ENCODE measurements around the gene STT3A. TPM values are rescaled to one million over a fixed set of nuclear protein-coding genes. Genes with fewer than 3 reads are reported as not detected.

Gene STT3A
- total RNA-seq, 2 donors from 2014 or later: 54.8 to 61.4 TPM

GRCh38 chr11:125594958-125595357 is 2.3 kb downstream of the STT3A start:
- Mint-ChIP-seq H3K36me3 (ENCODE audit: low read depth) (peaks cover 6% of the 10 kb centered on the region), H3K4me3 (no peak overlapping the region), H3K4me1 (peaks cover 44% of the 10 kb centered on the region), H3K27ac (peak overlapping the region; percentile 80), H3K27me3 (no peaks in the 10 kb centered on the region)
- no peaks in the 10 kb centered on the region for H3K9me3 ChIP-seq (ENCODE audit: control insufficient read depth, low read length, poor library complexity, severe bottlenecking)
- ATAC-seq (no peak), DNase-seq (no peak)

- ATAC-seq: no peak
- Mint-ChIP-seq H3K36me3 (ENCODE audit: low read depth) (peaks cover 13% of the 10 kb centered on the region), H3K27me3 (no peaks in the 10 kb centered on the region), H3K4me3 (no peak overlapping the region), H3K4me1 (peaks cover 15% of the 10 kb centered on the region), H3K27ac (peak overlapping the region; percentile 41)
- H3K9me3 ChIP-seq (ENCODE audit: control insufficient read depth, low read length, poor library complexity, severe bottlenecking): no peaks in the 10 kb centered on the region
- DNase-seq: no peak
Observed at GRCh38 chr11:125600663-125601062, 8.0 kb downstream of the STT3A start.

DNA sequence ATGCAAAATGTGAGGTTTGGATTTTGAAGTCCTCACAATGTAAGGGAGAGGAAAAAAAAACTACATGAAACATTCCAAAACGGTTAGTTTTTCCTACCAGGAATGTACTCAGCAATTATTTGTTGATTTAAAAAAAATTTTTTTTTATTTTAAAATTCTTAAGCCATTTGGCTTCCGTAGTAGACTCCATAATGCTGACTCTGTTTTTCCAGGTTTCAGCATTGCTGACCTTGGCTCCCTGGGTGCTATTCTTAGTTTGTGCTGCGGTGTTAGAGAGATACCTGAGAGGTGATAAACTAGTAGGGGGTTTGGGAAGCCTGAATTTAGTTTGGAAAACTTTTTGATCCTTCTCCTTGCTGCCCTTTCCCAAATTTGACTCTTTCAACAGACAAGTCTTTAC is 10.6 kb downstream of the STT3A start:
- H3K4me1 Mint-ChIP-seq: peaks cover 8% of the 10 kb centered on the region
- H3K27ac Mint-ChIP-seq: no peak overlapping the region
- DNase-seq (no peak), ATAC-seq (no peak)
- peaks cover 21% of the 10 kb centered on the region for H3K36me3 Mint-ChIP-seq (ENCODE audit: low read depth)
- H3K9me3 ChIP-seq (ENCODE audit: control insufficient read depth, low read length, poor library complexity, severe bottlenecking): no peaks in the 10 kb centered on the region
- no peaks in the 10 kb centered on the region for H3K27me3 Mint-ChIP-seq
- no peak overlapping the region for H3K4me3 Mint-ChIP-seq

DNA sequence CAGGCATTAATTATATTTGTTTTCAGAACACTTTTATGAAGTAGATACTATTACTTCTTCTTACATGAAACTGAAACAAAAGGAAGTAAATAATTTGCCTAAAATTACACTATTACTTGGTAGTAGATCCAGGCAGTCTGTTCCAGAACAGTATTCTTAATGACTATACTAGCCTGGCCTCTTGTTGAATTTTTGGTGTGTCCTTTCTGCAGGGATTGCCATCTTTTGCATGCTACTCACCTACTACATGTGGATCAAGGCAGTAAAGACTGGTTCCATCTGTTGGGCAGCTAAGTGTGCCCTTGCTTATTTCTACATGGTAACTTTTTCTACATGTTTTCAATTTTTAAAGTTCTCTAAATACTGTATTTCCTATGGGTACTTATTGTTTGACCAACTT is 12.8 kb downstream of the STT3A start:
- no peaks in the 10 kb centered on the region for H3K27me3 Mint-ChIP-seq
- H3K4me1 Mint-ChIP-seq: peaks cover 15% of the 10 kb centered on the region
- DNase-seq: no peak
- H3K9me3 ChIP-seq (ENCODE audit: control insufficient read depth, low read length, poor library complexity, severe bottlenecking): no peaks in the 10 kb centered on the region
- H3K4me3 Mint-ChIP-seq: no peak overlapping the region
- no peak overlapping the region for H3K27ac Mint-ChIP-seq
- ATAC-seq: no peak
- H3K36me3 Mint-ChIP-seq (ENCODE audit: low read depth): peaks cover 31% of the 10 kb centered on the region

DNA sequence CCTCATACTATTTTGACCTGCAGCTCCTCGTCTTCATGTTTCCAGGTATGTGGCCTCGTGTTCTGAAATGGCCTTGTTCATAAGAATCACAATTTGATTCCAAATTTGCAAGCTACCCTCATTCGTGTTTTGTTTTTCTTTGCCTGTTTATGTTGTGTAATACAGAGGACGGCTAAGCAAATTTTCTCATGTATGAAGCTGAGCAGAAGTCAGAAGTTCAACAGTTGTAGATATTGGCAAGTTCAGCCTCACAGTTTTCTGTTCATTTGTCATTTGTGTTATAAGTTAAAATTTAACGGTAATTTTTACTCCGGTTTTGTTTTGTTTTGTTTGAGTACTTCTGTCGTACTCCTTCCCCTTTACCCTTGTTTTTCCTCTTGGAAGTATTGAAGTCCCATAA is 16.9 kb downstream of the STT3A start:
- no peak for DNase-seq
- H3K9me3 ChIP-seq (ENCODE audit: control insufficient read depth, low read length, poor library complexity, severe bottlenecking): no peaks in the 10 kb centered on the region
- Mint-ChIP-seq H3K27me3 (no peaks in the 10 kb centered on the region), H3K36me3 (ENCODE audit: low read depth) (peaks cover 33% of the 10 kb centered on the region), H3K4me3 (no peak overlapping the region), H3K4me1 (peaks cover 14% of the 10 kb centered on the region), H3K27ac (no peak overlapping the region)
- ATAC-seq: no peak

DNA sequence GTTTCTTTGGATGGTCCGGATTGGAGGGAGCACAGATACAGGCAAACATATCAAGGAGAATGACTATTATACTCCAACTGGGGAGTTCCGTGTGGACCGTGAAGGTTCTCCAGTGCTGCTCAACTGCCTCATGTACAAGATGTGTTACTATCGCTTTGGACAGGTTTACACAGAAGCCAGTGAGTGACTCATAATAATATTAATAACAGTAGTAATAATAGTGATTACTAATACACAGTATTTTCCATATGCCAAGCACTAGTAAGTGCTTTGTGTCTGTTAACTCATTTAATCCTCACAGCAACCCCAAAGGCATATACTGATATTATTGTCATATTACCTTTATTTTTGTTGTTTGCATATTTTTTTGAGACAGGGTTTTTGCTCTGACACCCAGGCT is 25.7 kb downstream of the STT3A start:
- no peak overlapping the region for H3K4me3 Mint-ChIP-seq
- DNase-seq: no peak
- no peaks in the 10 kb centered on the region for H3K9me3 ChIP-seq (ENCODE audit: control insufficient read depth, low read length, poor library complexity, severe bottlenecking)
- peak overlapping the region; percentile 16 for H3K27ac Mint-ChIP-seq
- no peaks in the 10 kb centered on the region for H3K27me3 Mint-ChIP-seq
- peaks cover 5% of the 10 kb centered on the region for H3K36me3 Mint-ChIP-seq (ENCODE audit: low read depth)
- no peaks in the 10 kb centered on the region for H3K4me1 Mint-ChIP-seq
- ATAC-seq: no peak

DNA sequence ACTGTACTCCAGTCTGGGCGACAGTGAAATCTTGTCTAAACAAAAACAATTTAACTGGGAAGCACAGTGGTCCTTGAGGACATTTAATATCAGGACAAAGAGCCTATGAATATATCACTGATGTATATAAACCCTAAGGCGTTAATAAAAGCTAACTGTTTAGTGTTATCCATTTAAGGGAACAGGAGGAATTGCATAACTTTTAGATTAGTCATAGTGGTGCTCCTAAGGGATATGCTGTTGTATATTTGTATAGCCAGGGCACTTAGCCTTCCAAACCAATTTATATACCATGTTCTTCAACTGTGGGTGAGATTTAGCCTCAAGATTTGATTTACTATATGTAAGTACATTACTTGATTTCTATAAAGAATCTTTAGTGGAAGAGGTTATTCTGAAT is 29.3 kb downstream of the STT3A start:
- H3K27me3 Mint-ChIP-seq: no peaks in the 10 kb centered on the region
- ATAC-seq: no peak
- H3K36me3 Mint-ChIP-seq (ENCODE audit: low read depth): peaks cover 2% of the 10 kb centered on the region
- no peak overlapping the region for H3K4me3 Mint-ChIP-seq
- no peaks in the 10 kb centered on the region for H3K9me3 ChIP-seq (ENCODE audit: control insufficient read depth, low read length, poor library complexity, severe bottlenecking)
- no peak overlapping the region for H3K27ac Mint-ChIP-seq
- DNase-seq: no peak
- peaks cover 18% of the 10 kb centered on the region for H3K4me1 Mint-ChIP-seq

- ATAC-seq: no peak
- H3K4me1 Mint-ChIP-seq: peaks cover 24% of the 10 kb centered on the region
Observed at GRCh38 chr11:125623064-125623463, 30.4 kb downstream of the STT3A start.

DNA sequence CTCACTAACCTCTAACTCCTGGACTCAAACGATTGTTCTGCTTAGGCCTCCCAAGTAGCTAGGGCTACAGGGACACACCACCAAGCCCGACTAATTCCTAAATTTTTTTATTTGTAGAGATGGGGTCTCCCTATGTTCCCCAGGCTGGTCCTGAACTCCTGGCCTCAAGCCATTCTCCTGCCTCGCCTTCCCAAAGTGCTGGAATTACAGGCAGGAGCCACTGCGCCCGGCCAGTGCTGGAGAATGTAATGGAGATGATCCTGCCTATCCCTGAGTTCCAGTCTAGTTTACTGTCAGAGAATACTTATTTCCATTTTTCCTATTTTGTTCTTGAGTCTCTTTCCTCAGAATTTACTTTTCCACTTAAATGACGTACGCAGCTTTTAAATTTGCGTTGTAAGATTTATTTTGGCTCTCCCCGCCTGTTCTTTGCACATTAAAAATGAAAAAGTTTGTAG is 32.1 kb downstream of the STT3A start, which contains the start of gene CHEK1:
CHEK1 (plus strand) TSS at position 408 of the 458 bp plus-strand sequence. CDS start 1,606 bp downstream, outside the sequence.
- no peak for DNase-seq
- Mint-ChIP-seq H3K4me3 (peak within 1 kb of the TSS; percentile 100), H3K36me3 (ENCODE audit: low read depth) (peaks cover 2% of the 10 kb centered on the region), H3K27me3 (no peaks in the 10 kb centered on the region), H3K4me1 (peaks cover 24% of the 10 kb centered on the region), H3K27ac (peak within 1 kb of the TSS; percentile 99)
- ATAC-seq: no peak
- no peaks in the 10 kb centered on the region for H3K9me3 ChIP-seq (ENCODE audit: control insufficient read depth, low read length, poor library complexity, severe bottlenecking)

More at GRCh38 chr11:125623064-125623463, 30.4 kb downstream of the STT3A start:
- DNase-seq: no peak
- H3K9me3 ChIP-seq (ENCODE audit: control insufficient read depth, low read length, poor library complexity, severe bottlenecking): no peaks in the 10 kb centered on the region
- no peak overlapping the region for H3K4me3 Mint-ChIP-seq
- H3K27ac Mint-ChIP-seq: peak overlapping the region; percentile 51
- H3K36me3 Mint-ChIP-seq (ENCODE audit: low read depth): peaks cover 2% of the 10 kb centered on the region
- no peaks in the 10 kb centered on the region for H3K27me3 Mint-ChIP-seq

DNA sequence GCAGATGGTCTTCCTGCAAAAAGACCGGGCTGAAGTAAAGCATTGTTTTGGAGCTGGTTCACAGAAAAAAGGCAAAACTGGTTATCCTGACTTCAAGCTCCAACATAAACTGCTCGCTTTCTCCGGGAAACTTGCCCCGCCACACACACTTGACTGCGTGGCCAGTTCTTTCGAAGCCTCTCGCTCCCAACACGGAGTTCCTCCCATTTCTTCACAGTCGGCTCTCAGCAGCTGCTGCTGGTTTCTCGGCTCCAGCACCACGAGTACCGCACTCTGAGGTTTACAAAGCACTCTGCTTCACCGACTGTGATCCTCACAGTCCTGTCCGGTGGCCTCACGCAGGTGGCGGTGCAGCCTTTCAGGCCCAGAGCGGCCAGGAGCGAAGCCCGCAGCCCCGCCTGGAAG is 32.6 kb downstream of the STT3A start:
- peaks cover 24% of the 10 kb centered on the region for H3K4me1 Mint-ChIP-seq
- H3K36me3 Mint-ChIP-seq (ENCODE audit: low read depth): peaks cover 2% of the 10 kb centered on the region
- H3K9me3 ChIP-seq (ENCODE audit: control insufficient read depth, low read length, poor library complexity, severe bottlenecking): no peaks in the 10 kb centered on the region
- no peaks in the 10 kb centered on the region for H3K27me3 Mint-ChIP-seq
- ATAC-seq (no peak), DNase-seq (no peak)
- peak overlapping the region; percentile 100 for H3K4me3 Mint-ChIP-seq
- H3K27ac Mint-ChIP-seq: peak overlapping the region; percentile 99

DNA sequence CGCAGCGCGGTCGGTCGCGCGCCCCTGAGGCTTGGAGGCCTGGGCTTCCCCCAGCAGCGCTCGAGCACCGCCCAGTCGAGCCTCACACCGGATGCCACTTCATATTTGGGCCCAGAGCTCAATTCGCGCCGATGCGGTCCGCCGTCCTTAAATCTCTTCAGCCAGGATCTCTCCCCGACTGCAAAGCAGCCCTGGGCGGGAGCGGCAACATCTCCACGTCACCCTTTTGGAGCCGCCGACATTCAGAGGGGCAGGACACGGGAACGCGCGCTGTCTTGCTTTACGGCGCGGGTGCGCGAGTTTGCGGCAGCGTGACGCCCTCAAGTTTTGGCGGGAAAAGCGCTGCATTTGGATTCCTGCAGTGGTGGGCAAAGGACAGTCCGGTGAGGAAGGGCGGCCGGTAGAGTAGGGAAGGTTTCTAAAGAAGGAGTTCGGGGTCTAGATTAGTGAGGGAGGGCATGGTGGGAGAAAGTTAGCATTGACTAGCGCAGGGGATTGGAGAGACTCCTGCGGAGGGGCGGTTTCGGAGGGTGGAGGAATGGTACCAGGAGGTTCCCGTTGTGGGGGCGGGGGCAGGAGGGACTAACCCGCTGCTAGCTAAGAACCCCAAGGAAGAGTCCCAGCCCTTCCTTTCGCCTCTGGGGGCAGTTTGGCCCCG is 33.1 kb downstream of the STT3A start:
- H3K36me3 Mint-ChIP-seq (ENCODE audit: low read depth): peaks cover 2% of the 10 kb centered on the region

DNA sequence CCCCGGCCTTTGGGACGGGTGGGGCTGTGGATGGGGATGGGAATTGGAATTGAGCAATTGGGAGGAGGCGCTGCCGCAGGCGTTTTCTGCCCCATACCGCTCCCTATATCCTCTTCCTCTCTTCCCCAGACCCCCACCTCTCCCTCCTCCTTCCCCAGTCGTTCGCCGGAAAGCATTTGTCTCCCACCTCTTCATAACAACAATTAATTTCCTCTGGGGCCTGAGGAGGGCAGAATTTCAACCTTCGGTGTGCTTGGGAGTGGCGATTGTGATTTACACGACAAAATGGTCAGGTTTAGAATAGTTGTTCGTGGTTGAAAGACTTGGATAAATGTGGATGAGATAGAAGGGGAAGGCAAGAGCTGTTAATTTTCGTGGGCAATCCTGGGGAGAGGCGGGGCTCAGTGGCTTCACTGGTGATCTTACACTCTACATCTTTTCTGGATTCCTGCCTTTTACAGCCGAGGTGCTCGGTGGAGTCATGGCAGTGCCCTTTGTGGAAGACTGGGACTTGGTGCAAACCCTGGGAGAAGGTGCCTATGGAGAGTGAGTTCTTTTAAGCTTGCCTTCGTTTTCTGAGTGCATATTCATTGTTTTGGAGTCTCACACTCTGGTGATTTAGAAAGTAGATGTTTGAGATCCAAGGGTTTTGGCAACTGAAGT is 33.8 kb downstream of the STT3A start:
- DNase-seq (peak in 2 of 3 donors; percentile 6 to 7), ATAC-seq (peak; percentile 36)
- Mint-ChIP-seq H3K27me3 (no peaks in the 10 kb centered on the region), H3K4me1 (peaks cover 24% of the 10 kb centered on the region), H3K27ac (peak overlapping the region; percentile 99), H3K36me3 (ENCODE audit: low read depth) (peaks cover 2% of the 10 kb centered on the region), H3K4me3 (peak overlapping the region; percentile 100)
- H3K9me3 ChIP-seq (ENCODE audit: control insufficient read depth, low read length, poor library complexity, severe bottlenecking): no peaks in the 10 kb centered on the region

More for the DNA sequence above, 33.1 kb downstream of the STT3A start:
- H3K9me3 ChIP-seq (ENCODE audit: control insufficient read depth, low read length, poor library complexity, severe bottlenecking): no peaks in the 10 kb centered on the region
- Mint-ChIP-seq H3K27me3 (no peaks in the 10 kb centered on the region), H3K4me1 (peaks cover 24% of the 10 kb centered on the region), H3K4me3 (peak overlapping the region; percentile 100), H3K27ac (peak overlapping the region; percentile 99)
- ATAC-seq (peak; percentile 95), DNase-seq (peak; percentile 66 to 77 (median 69))

DNA sequence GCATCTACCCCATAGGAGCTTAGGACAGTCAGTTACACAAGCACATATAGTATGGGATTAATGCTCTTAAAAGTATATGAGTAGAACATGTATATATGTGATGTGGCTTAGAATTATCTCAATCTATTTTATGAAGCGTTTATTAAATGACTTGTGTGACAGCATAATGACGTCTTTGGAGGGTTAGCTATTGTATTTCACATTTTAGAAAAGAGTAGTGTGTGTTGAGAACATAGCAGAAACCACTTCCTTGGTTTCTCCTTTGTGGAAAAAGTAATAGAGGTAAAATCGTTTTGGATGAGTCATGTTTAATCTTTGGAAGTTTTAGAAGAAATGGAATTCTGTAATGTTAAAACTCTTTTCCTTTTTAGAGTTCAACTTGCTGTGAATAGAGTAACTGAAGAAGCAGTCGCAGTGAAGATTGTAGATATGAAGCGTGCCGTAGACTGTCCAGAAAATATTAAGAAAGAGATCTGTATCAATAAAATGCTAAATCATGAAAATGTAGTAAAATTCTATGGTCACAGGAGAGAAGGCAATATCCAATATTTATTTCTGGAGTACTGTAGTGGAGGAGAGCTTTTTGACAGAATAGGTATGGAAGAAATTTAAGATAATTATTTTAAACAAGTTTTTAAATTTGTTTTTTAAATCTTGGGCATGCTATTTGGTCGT is 34.7 kb downstream of the STT3A start:
- peak overlapping the region; percentile 100 for H3K4me3 Mint-ChIP-seq
- peaks cover 2% of the 10 kb centered on the region for H3K36me3 Mint-ChIP-seq (ENCODE audit: low read depth)
- peaks cover 24% of the 10 kb centered on the region for H3K4me1 Mint-ChIP-seq
- DNase-seq (no peak), ATAC-seq (no peak)
- H3K27me3 Mint-ChIP-seq: no peaks in the 10 kb centered on the region
- no peak overlapping the region for H3K27ac Mint-ChIP-seq
- H3K9me3 ChIP-seq (ENCODE audit: control insufficient read depth, low read length, poor library complexity, severe bottlenecking): no peaks in the 10 kb centered on the region

Data from T-helper 17 cell (primary cell).